Thymus (tissue), 11 donors: Measurements from ENCODE around the gene CFAP20DC. TPM values are rescaled to one million over a fixed set of nuclear protein-coding genes. Genes with fewer than 3 reads are reported as not detected.
"Not testable (repeated sequence)": the region's sequence is repeated elsewhere in the genome, so short reads cannot be mapped to it uniquely, and the experiment has no call there.

Experiments
- DNase-seq, 9 donors: peaks; one replicate each; pipeline ENCODE4 v3.0.0-alpha.2; 2013; ENCODE audit warnings: low spot score in 9 of 9, low read depth in 6 of 9, missing footprints in 1 of 9
- H3K27ac ChIP-seq, 2 donors: one replicate each; pipeline ENCODE4 v1.5.1; 2013; ENCODE audit warnings: control low read depth in 1 of 2, low read depth in 1 of 2, low read length in 1 of 2, mild to moderate bottlenecking in 1 of 2, moderate library complexity in 1 of 2
- H3K27me3 ChIP-seq, 2 donors: one replicate each; pipeline ENCODE4 v1.5.1; 2013; ENCODE audit warnings: low read length in 1 of 2; ENCODE audit not compliant: control insufficient read depth in 2 of 2, insufficient read depth in 1 of 2
- H3K36me3 ChIP-seq, 2 donors: one replicate each; pipeline ENCODE4 v1.5.1; 2013; ENCODE audit warnings: low read length in 1 of 2, mild to moderate bottlenecking in 1 of 2, moderate library complexity in 1 of 2; ENCODE audit not compliant: control insufficient read depth in 2 of 2, insufficient read depth in 2 of 2
- H3K4me1 ChIP-seq, 2 donors: one replicate each; pipeline ENCODE4 v1.5.1; 2013; ENCODE audit warnings: low read length in 2 of 2; ENCODE audit not compliant: control insufficient read depth in 2 of 2, insufficient read depth in 2 of 2
- H3K4me3 ChIP-seq, 2 donors: one replicate each; pipeline ENCODE4 v1.5.1; 2013; ENCODE audit warnings: low read length in 2 of 2, control low read depth in 1 of 2, mild to moderate bottlenecking in 1 of 2
- H3K9me3 ChIP-seq, 2 donors: one replicate each; pipeline ENCODE4 v1.5.1; 2013; ENCODE audit warnings: low read length in 1 of 2, mild to moderate bottlenecking in 1 of 2; ENCODE audit not compliant: control insufficient read depth in 2 of 2, insufficient read depth in 1 of 2
- WGBS: extraction: QIAGEN DNeasy Blood & Tissue Kit; methylation state at CpG from one replicate; pipeline ENCODE4 v1.1.7; 2013; 5-methylcytosine and 5-hydroxymethylcytosine counted together
- polyA plus RNA-seq: library from polyadenylated mRNA; stranded (reverse); fragments of 200-250 nt; gene quantifications from one replicate; pipeline ENCODE4 v1.2.3, GENCODE V29; 2013
- total RNA-seq: library from RNA; stranded (reverse); fragments of 120-200 nt; gene quantifications from one replicate; pipeline ENCODE4 v1.2.4, GENCODE V29; 2013
- donor health status: healthy.

Gene CFAP20DC
- total and polyA plus RNA-seq, 2 donors, result 1.0 to 1.6 TPM

DNA sequence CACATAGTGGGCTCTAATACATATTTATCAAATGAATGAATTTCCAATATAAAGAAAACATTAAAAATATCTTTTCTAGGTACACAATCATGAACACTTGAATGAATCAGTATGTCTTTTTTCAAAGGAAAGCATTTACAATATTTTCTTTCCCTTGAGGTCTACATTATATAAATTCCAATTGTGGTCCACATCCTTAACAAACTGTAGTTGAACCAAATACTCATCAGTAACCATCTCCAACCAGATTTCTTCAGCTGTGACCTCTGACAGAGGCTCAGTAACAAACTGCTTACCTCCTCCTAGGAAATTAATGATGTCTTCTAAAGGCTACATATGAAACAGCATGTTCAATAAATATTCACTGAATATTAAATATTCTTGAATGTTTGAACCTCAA is 58.8 kb downstream of the CFAP20DC start:
- H3K27me3 ChIP-seq, result no peaks in the 10 kb centered on the region
- H3K4me3 ChIP-seq, result no peak overlapping the region
- no peak for DNase-seq
- no peak overlapping the region for H3K27ac ChIP-seq
- no peaks in the 10 kb centered on the region for H3K4me1 ChIP-seq
- no peaks in the 10 kb centered on the region for H3K9me3 ChIP-seq
- no peaks in the 10 kb centered on the region for H3K36me3 ChIP-seq

DNA sequence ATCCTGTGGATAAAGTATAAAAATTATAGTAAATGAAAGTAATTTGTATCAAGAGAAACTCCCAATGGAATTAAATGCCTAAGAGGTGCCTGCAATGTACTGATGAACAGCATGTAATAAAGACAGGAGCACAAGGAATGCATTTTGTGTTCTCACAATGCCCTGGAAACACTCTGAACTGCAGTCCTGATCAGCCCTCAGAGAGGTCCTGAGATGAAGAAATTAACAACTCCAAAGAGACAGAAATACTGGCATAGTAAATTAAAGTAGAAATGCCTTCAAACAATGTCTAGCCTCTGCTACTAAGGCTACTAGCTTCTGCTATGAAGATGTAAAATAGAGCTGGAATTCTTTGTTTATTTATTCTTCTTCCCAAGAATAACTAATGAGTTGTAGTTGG is 59.9 kb downstream of the CFAP20DC start:
- no peaks in the 10 kb centered on the region for H3K27me3 ChIP-seq
- no peaks in the 10 kb centered on the region for H3K4me1 ChIP-seq
- no peak overlapping the region for H3K27ac ChIP-seq
- no peaks in the 10 kb centered on the region for H3K9me3 ChIP-seq
- H3K4me3 ChIP-seq, result no peak overlapping the region
- no peak for DNase-seq
- H3K36me3 ChIP-seq, result no peaks in the 10 kb centered on the region

DNA sequence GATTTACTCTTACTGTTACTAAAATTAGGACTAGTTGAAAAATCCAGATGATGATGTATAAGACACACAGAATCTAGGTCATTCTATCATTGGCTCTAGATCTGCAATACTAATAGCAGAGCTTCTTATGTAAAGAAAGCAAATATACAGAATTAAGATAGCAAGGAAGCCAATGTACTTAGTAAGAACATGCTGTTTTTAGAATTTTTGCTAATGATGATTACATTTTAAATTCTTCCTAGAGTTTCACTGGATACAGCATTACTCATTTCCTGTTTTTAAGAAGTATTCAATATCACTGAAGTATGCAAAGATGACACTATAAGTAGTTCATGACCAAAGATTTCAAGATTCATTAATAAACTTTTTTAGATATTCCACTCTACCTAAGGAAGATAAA is 60.7 kb downstream of the CFAP20DC start:
- H3K36me3 ChIP-seq, result no peaks in the 10 kb centered on the region
- no peak for DNase-seq
- H3K4me3 ChIP-seq, result no peak overlapping the region
- H3K27ac ChIP-seq, result no peak overlapping the region
- no peaks in the 10 kb centered on the region for H3K9me3 ChIP-seq
- H3K27me3 ChIP-seq, result no peaks in the 10 kb centered on the region
- no peaks in the 10 kb centered on the region for H3K4me1 ChIP-seq

DNA sequence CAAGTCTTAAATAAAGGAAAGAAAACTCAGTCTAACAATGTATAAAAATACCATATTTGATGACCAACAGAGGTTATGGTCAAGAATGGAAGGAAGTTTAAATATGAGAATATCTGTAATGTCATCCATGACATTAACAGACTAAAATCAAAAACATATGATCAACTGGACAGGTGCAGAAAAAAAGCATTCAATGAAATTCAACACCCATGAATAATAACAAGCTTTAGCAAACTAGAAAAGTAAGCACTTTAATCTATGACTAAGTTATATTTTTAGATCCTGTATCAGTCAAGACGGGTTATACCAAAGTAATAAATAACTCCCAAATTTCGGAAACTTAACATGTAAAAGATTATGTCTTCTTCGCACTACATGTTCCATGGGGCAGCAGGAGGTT is 61.8 kb downstream of the CFAP20DC start:
- H3K4me3 ChIP-seq, result no peak overlapping the region
- H3K36me3 ChIP-seq, result no peaks in the 10 kb centered on the region
- no peak overlapping the region for H3K27ac ChIP-seq
- 97% methylated on average over 3 of the region's 3 CpGs for WGBS
- H3K9me3 ChIP-seq, result no peaks in the 10 kb centered on the region
- no peaks in the 10 kb centered on the region for H3K4me1 ChIP-seq
- DNase-seq, result no peak
- no peaks in the 10 kb centered on the region for H3K27me3 ChIP-seq

DNA sequence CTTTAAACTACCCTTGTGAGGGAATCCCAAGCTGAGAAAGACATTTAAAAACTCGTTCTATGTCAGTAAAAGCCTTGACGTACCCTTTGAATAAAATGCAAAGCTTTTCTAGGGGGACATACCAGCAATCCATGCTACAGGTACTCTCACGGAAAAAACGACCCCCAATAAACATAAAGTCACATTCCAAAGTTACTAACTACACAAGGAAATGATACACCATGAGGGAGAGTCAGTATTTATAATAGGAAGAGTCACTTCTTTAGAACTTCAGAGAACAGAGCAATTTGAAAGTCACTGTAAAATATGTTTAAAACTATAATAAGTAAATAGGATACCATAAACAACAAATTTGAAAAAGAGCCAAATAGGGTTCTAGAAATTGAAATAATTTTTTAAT is 63.2 kb downstream of the CFAP20DC start:
- H3K9me3 ChIP-seq, result no peaks in the 10 kb centered on the region
- H3K4me3 ChIP-seq, result no peak overlapping the region
- 93% methylated on average over 4 of the region's 4 CpGs for WGBS
- no peaks in the 10 kb centered on the region for H3K36me3 ChIP-seq
- no peak for DNase-seq
- no peaks in the 10 kb centered on the region for H3K4me1 ChIP-seq
- no peaks in the 10 kb centered on the region for H3K27me3 ChIP-seq
- no peak overlapping the region for H3K27ac ChIP-seq

DNA sequence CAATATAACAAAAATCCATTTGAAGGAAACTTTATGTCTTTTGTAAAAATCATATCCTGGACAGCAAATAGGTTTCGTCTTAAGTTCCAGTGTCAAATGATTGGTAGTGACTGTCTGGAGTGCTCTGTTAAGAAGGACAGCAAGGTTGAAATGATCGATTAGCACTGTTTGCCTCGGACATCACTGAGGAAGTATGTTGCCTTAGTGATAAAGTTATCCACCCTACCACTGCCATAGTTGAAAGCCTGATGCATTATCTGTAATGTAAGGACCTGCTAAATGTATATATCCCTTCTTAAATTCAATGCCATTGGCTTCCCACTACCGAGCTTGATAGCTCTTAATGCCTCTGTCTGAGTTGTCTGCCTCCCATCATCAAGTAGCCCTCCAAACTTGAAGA is 70.0 kb downstream of the CFAP20DC start:
- Histone ChIP-seq H3K4me3 (no peak overlapping the region), H3K9me3 (no peaks in the 10 kb centered on the region), H3K27ac (no peak overlapping the region), H3K27me3 (no peaks in the 10 kb centered on the region), H3K36me3 (no peaks in the 10 kb centered on the region), H3K4me1 (no peaks in the 10 kb centered on the region)
- 92% methylated on average over 4 of the region's 4 CpGs for WGBS
- no peak for DNase-seq

DNA sequence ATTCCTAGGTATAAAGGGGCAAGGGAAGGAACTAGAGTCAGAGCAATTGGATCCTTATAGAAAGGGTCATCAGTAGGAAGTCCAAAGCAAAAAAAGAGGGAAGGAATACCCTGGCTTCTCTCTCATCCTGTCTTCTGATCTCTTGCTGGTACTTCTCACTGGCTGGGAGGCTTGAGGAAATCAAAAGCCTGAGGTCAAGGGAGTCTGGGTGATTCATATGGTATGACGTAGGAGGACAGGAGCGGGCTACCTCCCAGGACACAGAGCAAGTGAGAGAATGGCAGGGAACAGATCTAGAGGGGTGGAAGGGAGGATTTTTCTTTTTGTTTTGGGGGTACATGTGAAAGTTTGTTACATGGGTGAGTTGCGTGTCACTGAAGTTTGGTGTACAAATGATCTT is 76.0 kb downstream of the CFAP20DC start:
- no peaks in the 10 kb centered on the region for H3K4me1 ChIP-seq
- no peak overlapping the region for H3K4me3 ChIP-seq
- WGBS, result over 99% methylated on average over 3 of the region's 3 CpGs
- H3K27ac ChIP-seq, result no peak overlapping the region
- no peaks in the 10 kb centered on the region for H3K36me3 ChIP-seq
- no peaks in the 10 kb centered on the region for H3K9me3 ChIP-seq
- H3K27me3 ChIP-seq, result no peaks in the 10 kb centered on the region
- no peak for DNase-seq

DNA sequence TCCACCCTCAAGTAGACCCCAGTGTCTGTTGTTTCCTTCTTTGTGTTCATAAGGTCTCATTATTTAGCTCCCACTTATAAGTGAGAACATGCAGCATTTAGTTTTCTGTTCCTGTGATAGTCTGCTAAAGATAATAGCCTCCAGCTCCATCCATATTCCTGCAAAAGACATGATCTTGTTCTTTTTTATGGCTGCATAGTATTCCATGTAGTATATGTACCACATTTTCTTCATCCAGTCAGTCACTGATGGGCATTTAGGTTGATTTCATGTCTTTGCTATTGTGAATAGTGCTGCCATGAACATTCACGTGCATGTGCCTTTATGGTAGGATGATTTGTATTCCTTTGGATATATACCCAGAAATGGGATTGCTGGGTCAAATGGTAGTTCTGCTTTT is 82.0 kb downstream of the CFAP20DC start:
- H3K27me3 ChIP-seq, H3K4me1 ChIP-seq, H3K9me3 ChIP-seq, H3K36me3 ChIP-seq, DNase-seq, H3K4me3 ChIP-seq, H3K27ac ChIP-seq: not testable (repeated sequence)
- 92% methylated on average over 1 of the region's 1 CpG for WGBS

DNA sequence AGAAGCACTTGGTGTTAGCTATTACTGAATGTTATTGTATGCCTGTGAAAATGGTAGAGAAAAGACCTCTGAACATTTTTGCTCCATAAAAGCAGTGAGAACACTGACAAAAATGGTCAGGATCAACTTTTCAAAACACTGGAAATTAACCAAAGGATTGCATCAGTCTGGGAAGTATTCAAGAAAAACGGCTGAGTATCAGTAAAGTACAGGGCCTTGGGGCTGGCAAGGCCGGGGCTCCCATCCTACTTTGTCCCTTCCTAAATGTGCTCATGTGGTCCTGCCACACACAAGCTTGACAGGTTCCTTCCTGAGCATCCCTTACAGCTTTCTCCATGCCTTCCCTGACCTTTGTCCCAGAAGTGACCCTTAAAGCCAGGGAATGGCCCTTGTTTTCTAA is 84.0 kb downstream of the CFAP20DC start:
- Histone ChIP-seq H3K4me3 (no peak overlapping the region), H3K27me3 (no peaks in the 10 kb centered on the region), H3K9me3 (no peaks in the 10 kb centered on the region), H3K27ac (no peak overlapping the region), H3K36me3 (no peaks in the 10 kb centered on the region), H3K4me1 (no peaks in the 10 kb centered on the region)
- DNase-seq, result no peak
- WGBS, result 94% methylated on average over 2 of the region's 2 CpGs

DNA sequence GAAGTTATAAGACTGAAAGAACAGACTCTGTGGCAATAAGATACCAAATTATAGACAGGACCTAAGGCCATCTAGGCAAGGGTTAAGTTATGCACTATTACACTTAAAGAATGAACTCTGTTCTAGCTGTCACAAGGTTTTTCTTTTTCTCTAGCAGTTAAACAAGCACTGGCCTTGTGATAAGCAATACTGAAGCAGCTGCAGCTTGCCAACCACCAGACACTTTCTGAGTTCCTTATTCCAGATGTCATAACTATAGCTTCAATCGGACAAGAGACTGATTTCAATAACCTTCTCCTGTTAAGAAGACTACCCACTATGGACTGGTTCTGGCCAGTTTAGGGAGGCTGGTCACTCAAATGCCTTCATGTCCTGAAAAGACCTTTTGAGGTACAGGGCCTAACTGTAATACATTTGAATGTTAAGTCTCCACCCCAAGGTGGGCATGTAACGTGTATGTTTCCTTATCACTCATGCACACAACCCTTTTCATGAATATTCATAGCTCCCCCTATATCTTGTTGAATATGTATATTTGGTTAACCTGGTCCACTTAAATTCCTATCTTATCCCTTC is 85.8 kb downstream of the CFAP20DC start:
- Histone ChIP-seq H3K36me3 (no peaks in the 10 kb centered on the region), H3K27ac (no peak overlapping the region), H3K4me1 (no peaks in the 10 kb centered on the region), H3K27me3 (no peaks in the 10 kb centered on the region), H3K9me3 (no peaks in the 10 kb centered on the region), H3K4me3 (no peak overlapping the region)
- no peak for DNase-seq
- WGBS, result 93% methylated on average over 2 of the region's 2 CpGs
